ENCODE measurements around the gene RSBN1. TPM values are rescaled to one million over a fixed set of nuclear protein-coding genes. Genes with fewer than 3 reads are reported as not detected.
"Not testable (repeated sequence)": the region's sequence is repeated elsewhere in the genome, so short reads cannot be mapped to it uniquely, and the experiment has no call there.

Gene RSBN1
- total RNA-seq, 2 donors from 2014 or later, result 16.1 to 23.5 TPM

DNA sequence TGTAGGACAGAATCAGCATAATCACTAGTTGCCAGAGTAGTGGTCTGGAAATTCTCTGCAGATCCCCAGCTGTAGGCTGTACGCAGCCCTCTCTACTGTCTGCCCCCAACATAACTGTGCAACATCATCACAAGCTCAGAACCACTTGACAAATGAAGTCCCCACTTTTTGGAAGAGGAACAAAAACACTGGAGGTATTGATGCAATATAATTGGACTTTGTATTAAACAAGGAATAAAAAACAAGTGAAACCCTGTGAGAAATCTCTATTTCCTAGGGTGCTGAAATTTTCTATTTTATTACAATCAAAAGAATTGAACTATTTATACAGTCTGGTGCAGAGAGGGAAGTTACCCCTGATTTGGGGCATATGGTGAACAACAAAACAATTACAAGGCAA is 68.2 kb downstream of the RSBN1 start:
- ATAC-seq (ENCODE audit: insufficient number of reproducible peaks, low FRiP score, low read depth), result no peak
- H3K9me3 ChIP-seq, result no peaks in the 10 kb centered on the region
- no peak for DNase-seq (ENCODE audit: low spot score)

DNA sequence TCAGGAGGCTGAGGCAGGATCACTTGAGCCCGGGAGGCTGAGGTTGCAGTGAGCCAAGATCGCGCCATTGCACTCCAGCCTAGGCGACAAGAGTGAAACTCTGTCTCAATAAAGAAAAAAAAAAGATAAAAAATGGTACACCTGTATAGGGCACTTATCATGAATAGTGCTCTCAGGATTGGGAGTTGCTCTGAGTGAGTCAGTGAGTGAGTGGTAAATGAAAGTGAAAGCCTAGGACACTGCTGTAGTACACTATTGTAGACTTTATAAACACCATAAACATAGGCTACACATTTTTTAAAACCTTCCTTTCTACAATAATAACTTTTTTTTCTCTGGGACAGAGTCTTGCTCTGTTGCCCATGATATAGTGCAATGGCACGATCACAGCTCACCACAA is 69.8 kb downstream of the RSBN1 start:
- no peaks in the 10 kb centered on the region for H3K27me3 ChIP-seq (replicated peaks; ENCODE audit: insufficient read depth)
- DNase-seq (ENCODE audit: low spot score) (no peak), ATAC-seq (ENCODE audit: insufficient number of reproducible peaks, low FRiP score, low read depth) (no peak)
- no peaks in the 10 kb centered on the region for H3K9me3 ChIP-seq
- no peak overlapping the region for H3K27ac ChIP-seq
- no peaks in the 10 kb centered on the region for H3K4me1 ChIP-seq (ENCODE audit: control insufficient read depth in 1 of 2, low read depth in 2 of 2)
- H3K36me3 ChIP-seq, result no peaks in the 10 kb centered on the region
- H3K4me3 ChIP-seq, result no peak overlapping the region
- TF ChIP-seq, protein P1, sequence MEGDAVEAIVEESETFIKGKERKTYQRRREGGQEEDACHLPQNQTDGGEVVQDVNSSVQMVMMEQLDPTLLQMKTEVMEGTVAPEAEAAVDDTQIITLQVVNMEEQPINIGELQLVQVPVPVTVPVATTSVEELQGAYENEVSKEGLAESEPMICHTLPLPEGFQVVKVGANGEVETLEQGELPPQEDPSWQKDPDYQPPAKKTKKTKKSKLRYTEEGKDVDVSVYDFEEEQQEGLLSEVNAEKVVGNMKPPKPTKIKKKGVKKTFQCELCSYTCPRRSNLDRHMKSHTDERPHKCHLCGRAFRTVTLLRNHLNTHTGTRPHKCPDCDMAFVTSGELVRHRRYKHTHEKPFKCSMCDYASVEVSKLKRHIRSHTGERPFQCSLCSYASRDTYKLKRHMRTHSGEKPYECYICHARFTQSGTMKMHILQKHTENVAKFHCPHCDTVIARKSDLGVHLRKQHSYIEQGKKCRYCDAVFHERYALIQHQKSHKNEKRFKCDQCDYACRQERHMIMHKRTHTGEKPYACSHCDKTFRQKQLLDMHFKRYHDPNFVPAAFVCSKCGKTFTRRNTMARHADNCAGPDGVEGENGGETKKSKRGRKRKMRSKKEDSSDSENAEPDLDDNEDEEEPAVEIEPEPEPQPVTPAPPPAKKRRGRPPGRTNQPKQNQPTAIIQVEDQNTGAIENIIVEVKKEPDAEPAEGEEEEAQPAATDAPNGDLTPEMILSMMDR (IDR thresholded peaks at IDR 0.05), result no peak

More for the DNA sequence above, 68.2 kb downstream of the RSBN1 start:
- no peak overlapping the region for H3K4me3 ChIP-seq
- H3K36me3 ChIP-seq, result peaks cover under 1% of the 10 kb centered on the region
- H3K27me3 ChIP-seq (replicated peaks; ENCODE audit: insufficient read depth), result no peaks in the 10 kb centered on the region
- no peaks in the 10 kb centered on the region for H3K4me1 ChIP-seq (ENCODE audit: control insufficient read depth in 1 of 2, low read depth in 2 of 2)
- no peak overlapping the region for H3K27ac ChIP-seq
- TF ChIP-seq, protein P1 (IDR thresholded peaks at IDR 0.05), result no peak

DNA sequence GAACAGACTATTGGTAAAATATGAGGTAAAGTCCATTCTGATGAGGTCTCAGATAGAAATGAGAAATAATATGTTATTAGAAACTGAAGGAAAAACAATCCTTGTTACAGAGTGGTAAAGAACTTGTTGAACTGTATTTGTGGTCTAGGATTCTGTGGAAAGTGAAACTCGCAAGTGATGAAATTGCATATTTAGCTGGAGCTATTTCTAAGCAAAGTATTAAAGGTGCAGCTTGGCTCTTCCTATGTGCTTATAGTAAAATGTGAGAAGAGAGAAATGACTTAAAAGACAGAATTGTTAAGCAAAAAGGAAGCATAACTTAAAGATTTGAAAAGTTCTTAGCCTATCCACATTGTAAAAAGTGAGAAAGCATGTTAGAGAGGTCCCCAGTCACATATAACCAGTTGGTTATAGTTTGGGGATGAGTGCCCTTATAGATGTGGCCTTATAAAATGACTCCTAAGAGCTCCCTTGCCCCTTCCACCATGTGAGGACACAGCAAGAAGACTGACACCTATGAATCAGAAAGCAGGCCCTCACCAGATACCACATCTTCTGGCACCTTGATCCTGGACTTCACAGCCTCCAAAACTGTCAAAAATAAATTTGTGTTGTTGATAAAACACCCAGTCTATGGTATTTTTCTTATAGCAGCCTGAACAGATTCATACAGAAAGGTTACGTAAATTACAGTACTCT is 77.8 kb downstream of the RSBN1 start:
- no peak overlapping the region for H3K4me3 ChIP-seq
- H3K36me3 ChIP-seq, result peaks cover 5% of the 10 kb centered on the region
- TF ChIP-seq, protein P1 (IDR thresholded peaks at IDR 0.05), result no peak
- ATAC-seq (ENCODE audit: insufficient number of reproducible peaks, low FRiP score, low read depth) (no peak), DNase-seq (ENCODE audit: low spot score) (no peak)
- H3K4me1 ChIP-seq (ENCODE audit: control insufficient read depth in 1 of 2, low read depth in 2 of 2), result no peaks in the 10 kb centered on the region
- H3K27me3 ChIP-seq (replicated peaks; ENCODE audit: insufficient read depth), result no peaks in the 10 kb centered on the region
- H3K9me3 ChIP-seq, result no peaks in the 10 kb centered on the region
- no peak overlapping the region for H3K27ac ChIP-seq

DNA sequence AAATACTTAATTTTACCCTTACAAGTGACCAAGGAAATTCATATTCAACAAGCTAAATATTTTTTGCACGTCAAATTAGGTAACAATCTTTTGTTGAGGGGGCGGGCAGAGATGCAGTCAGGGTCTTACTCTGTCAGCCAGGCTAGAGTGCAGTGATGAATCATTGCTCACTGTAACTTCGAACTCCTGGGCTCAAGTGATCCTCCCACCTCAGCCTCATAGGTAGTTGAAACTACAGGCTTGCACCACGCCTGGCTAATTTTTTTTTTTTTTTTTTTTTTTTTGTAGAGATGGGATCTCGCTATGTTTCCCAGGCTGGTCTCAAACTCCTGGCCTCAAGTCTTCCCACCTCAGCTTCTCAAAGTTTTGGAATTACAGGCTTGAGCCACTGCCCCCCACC is 79.5 kb downstream of the RSBN1 start:
- DNase-seq (ENCODE audit: low spot score) (no peak), ATAC-seq (ENCODE audit: insufficient number of reproducible peaks, low FRiP score, low read depth) (no peak)
- Histone ChIP-seq H3K27ac (no peak overlapping the region), H3K36me3 (peaks cover 5% of the 10 kb centered on the region), H3K4me3 (no peak overlapping the region), H3K4me1 (ENCODE audit: control insufficient read depth in 1 of 2, low read depth in 2 of 2) (no peaks in the 10 kb centered on the region), H3K27me3 (replicated peaks; ENCODE audit: insufficient read depth) (no peaks in the 10 kb centered on the region), H3K9me3 (no peaks in the 10 kb centered on the region)
- TF ChIP-seq, protein P1 (IDR thresholded peaks at IDR 0.05), result no peak

DNA sequence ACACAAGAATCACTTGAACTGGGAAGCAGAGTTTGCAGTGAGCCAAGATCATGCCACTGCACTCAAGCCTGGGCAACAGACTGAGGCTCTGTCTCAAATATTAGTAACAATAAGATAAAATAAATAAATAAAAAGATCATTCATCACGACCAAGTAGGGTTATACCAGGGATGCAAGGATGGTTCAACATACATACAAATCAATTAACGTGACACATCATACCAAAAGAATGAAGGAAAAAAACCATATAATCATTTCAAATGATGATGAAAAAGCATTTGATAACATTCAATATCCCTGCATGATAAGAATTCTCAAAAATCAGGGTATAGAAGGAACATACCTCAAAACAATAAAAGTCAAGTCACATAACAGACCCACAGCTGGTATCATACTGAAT is 91.3 kb downstream of the RSBN1 start:
- Histone ChIP-seq H3K4me1 (ENCODE audit: control insufficient read depth in 1 of 2, low read depth in 2 of 2) (no peaks in the 10 kb centered on the region), H3K9me3 (no peaks in the 10 kb centered on the region), H3K27ac (no peak overlapping the region), H3K4me3 (no peak overlapping the region), H3K27me3 (replicated peaks; ENCODE audit: insufficient read depth) (no peaks in the 10 kb centered on the region), H3K36me3 (peaks cover 13% of the 10 kb centered on the region)
- ATAC-seq (ENCODE audit: insufficient number of reproducible peaks, low FRiP score, low read depth) (no peak), DNase-seq (ENCODE audit: low spot score) (no peak)
- TF ChIP-seq, protein P1 (IDR thresholded peaks at IDR 0.05), result no peak

DNA sequence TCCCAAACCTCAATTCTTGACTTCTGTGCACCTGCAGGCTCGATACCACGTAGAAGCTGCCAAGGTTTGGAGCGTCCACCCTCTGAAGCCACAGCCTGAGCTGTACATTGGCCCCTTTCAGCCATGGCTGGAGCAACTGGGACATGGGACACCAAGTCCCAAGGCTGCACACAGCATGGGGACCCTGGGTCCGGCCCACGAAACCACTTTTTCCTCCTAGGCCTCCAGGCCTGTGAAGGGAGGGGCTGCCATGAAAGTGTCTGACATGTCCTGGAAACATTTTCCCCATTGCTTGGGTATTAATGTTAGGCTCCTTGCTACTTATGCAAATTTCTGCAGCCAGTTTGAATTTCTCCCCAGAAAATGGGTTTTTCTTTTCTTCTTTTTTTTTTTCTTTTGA is 93.7 kb downstream of the RSBN1 start:
- not testable (repeated sequence) for DNase-seq (ENCODE audit: low spot score); H3K9me3 ChIP-seq; H3K4me1 ChIP-seq (ENCODE audit: control insufficient read depth in 1 of 2, low read depth in 2 of 2); H3K27ac ChIP-seq; H3K27me3 ChIP-seq (replicated peaks; ENCODE audit: insufficient read depth); H3K4me3 ChIP-seq; ATAC-seq (ENCODE audit: insufficient number of reproducible peaks, low FRiP score, low read depth)
- H3K36me3 ChIP-seq, result peaks cover 16% of the 10 kb centered on the region

DNA sequence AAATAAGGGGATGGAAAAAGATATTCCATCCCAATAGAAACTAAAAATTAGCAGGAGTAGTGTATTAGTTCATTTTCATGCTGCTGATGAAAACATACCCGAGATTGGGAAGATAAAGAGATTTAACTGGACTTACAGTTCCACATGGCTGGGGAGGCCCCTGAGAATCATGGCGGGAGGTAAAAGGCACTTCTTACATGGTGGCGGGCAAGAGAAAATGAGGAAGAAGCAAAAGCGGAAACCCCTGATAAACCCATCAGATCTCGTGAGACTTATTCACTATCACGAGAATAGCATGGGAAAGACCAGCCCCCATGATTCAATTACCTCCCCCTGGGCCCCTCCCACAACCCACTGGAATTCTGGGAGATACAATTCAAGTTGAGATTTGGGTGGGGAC is 94.8 kb downstream of the RSBN1 start:
- not testable (repeated sequence) for H3K4me3 ChIP-seq; H3K4me1 ChIP-seq (ENCODE audit: control insufficient read depth in 1 of 2, low read depth in 2 of 2); H3K27ac ChIP-seq; ATAC-seq (ENCODE audit: insufficient number of reproducible peaks, low FRiP score, low read depth); H3K27me3 ChIP-seq (replicated peaks; ENCODE audit: insufficient read depth); H3K9me3 ChIP-seq; DNase-seq (ENCODE audit: low spot score)
- H3K36me3 ChIP-seq, result peaks cover 16% of the 10 kb centered on the region

All from thoracic aorta (tissue), 2 donors.